Type B pancreatic cell (in vitro differentiated cells): ENCODE measurements around the gene FBLN5. TPM values are rescaled to one million over a fixed set of nuclear protein-coding genes. Genes with fewer than 3 reads are reported as not detected.
A peak's percentile ranks its signal among the peaks of the same experiment; 100 is the strongest.

Source experiments
- DNase-seq: peaks from one replicate; pipeline ENCODE4 v3.0.0; 2021; ENCODE audit warnings: mixed read lengths; ENCODE audit not compliant: unreplicated experiment; ENCODE audit errors: extremely low spot score
- H3K27ac Mint-ChIP-seq: 2 replicates; pipeline ENCODE4 v1.8.0; 2021; ENCODE audit warnings: mild to moderate bottlenecking, mixed read lengths
- H3K27me3 Mint-ChIP-seq: 2 replicates; pipeline ENCODE4 v1.8.0; 2021; ENCODE audit warnings: mixed read lengths
- H3K36me3 Mint-ChIP-seq: 2 replicates; pipeline ENCODE4 v1.8.0; 2021; ENCODE audit warnings: mixed read lengths
- H3K4me1 Mint-ChIP-seq: one replicate; pipeline ENCODE4 v1.8.0; 2021; ENCODE audit warnings: mixed read lengths; ENCODE audit not compliant: unreplicated experiment
- H3K4me3 Mint-ChIP-seq: 2 replicates; pipeline ENCODE4 v1.8.0; 2021; ENCODE audit warnings: mild to moderate bottlenecking, mixed read lengths
- H3K9me3 Mint-ChIP-seq: 2 replicates; pipeline ENCODE4 v1.8.0; 2021; ENCODE audit warnings: mixed read lengths
- total RNA-seq: library from RNA; stranded (reverse); gene quantifications from 2 replicates; pipeline ENCODE4 v1.2.1, GENCODE V29; 2021; ENCODE audit warnings: low replicate concordance
- TF ChIP-seq, protein P1 (sequence below): fragments of 200-600 bp; sonication (generic); conservative IDR thresholded peaks from 2 replicates; pipeline ENCODE4 v1.5.0; 2021; ENCODE audit warnings: antibody characterized with exemption, mild to moderate bottlenecking

The FBLN5 gene
- total RNA-seq, 1 donor from 2014 or later: 14.1 TPM

DNA sequence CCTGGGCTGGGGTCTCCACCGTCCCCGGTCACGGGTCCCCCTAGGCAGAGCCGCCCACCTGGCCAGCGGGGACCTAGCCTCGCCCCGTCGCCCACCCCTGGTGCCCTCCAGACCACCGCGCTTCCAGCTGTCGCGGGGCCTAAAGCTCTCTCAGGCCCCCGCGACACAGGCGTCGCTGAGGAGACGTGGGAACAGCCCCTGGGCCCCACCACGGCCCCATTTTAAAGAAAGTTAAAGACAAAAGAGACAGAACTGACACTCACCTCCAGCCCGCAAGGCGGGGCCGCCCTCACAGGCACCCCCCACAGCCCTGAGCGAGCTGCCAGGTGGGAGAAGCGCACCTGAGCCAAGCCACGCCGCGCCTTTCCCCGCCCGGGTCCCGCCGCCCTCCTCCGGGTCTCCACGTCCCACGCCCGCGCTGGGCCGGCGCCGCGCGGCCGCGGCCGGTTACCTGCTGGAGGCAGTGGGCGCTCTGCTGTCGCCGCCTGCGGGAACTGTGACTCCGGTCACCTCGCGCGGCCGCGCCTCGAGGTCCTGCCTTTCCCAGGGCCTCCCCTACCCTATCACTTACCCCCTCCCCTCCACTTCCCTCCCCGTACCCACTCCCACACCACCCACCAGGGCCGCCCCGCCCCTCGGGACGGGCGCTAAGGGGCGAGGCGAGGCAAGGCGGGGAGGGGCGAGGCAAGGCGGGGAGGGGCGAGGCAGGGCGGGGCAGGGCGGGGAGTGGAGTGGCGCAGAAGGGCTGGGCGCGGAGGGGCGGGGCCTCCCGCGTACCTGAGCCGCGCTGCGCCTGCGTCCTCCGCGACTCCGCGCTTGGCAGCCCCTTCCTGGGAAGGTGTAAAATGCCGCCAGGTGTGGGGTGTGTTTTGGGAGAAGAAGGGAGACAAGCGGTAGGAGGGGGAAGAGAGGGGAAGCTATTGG lies 111.3 kb downstream of the FBLN5 start:
- H3K4me1 Mint-ChIP-seq: no peaks in the 10 kb centered on the region
- peaks cover 3% of the 10 kb centered on the region for H3K36me3 Mint-ChIP-seq
- TF ChIP-seq, protein P1, sequence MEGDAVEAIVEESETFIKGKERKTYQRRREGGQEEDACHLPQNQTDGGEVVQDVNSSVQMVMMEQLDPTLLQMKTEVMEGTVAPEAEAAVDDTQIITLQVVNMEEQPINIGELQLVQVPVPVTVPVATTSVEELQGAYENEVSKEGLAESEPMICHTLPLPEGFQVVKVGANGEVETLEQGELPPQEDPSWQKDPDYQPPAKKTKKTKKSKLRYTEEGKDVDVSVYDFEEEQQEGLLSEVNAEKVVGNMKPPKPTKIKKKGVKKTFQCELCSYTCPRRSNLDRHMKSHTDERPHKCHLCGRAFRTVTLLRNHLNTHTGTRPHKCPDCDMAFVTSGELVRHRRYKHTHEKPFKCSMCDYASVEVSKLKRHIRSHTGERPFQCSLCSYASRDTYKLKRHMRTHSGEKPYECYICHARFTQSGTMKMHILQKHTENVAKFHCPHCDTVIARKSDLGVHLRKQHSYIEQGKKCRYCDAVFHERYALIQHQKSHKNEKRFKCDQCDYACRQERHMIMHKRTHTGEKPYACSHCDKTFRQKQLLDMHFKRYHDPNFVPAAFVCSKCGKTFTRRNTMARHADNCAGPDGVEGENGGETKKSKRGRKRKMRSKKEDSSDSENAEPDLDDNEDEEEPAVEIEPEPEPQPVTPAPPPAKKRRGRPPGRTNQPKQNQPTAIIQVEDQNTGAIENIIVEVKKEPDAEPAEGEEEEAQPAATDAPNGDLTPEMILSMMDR: no peak
- DNase-seq: peak; percentile 80
- peaks cover 3% of the 10 kb centered on the region for H3K9me3 Mint-ChIP-seq
- H3K27me3 Mint-ChIP-seq: peaks cover 72% of the 10 kb centered on the region
- H3K4me3 Mint-ChIP-seq: peak overlapping the region; percentile 93
- H3K27ac Mint-ChIP-seq: peak overlapping the region; percentile 94

DNA sequence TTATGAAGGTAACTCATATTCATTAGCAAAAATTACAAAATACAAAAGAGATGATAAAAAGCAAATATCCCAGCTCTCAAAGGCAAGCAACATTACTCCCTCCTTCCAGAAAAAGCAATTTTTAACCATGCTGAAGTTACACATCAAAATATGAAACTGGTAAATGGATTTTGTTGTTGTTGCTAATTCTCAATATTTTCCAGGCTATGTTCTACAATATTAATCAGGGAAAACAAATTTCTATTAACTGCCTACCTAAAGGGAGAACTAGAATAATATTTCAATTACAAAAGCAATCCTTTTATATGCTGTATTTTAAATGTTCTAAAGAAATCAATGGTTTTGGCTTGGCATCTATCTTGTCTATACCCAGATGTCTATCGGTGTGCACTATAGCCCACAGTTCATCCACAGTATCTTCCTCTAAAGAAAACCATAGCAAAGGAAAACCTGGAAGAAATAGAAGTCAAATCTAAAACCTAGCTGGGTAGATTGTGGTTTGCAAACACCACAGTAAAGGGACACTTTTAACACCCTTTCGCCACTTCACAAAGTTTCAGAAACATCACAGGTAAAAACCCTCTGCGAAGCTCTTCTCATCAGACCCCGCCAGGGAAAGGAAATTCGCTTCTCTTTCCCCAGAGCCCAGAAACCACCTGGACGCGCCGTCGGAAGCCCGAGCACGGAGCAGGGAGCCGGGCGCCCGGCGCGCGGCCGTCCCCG lies 112.1 kb downstream of the FBLN5 start:
- TF ChIP-seq, protein P1: no peak
- H3K27ac Mint-ChIP-seq: peak overlapping the region; percentile 85
- H3K4me1 Mint-ChIP-seq: no peaks in the 10 kb centered on the region
- H3K36me3 Mint-ChIP-seq: peaks cover 3% of the 10 kb centered on the region
- peaks cover 70% of the 10 kb centered on the region for H3K27me3 Mint-ChIP-seq
- DNase-seq: no peak
- peak overlapping the region; percentile 67 for H3K4me3 Mint-ChIP-seq
- H3K9me3 Mint-ChIP-seq: peaks cover 3% of the 10 kb centered on the region

DNA sequence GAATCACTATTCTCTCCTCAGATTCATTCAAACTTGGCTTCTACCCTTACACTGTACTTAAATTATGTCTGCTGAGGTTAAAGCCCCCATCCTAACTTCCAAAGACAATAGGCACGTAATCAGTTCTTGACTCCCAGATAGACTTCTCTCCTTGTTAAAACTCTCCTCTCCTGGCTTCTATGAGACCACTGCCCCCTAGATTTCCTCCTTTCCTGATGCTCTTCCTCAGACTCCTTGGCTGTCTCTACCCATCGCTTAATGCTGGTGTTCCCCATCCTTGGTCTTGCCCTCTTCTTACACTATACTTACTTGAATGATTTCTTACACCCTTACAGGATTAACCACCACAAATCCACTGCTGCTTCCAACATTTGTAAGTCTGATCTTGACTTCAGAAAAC lies 112.9 kb downstream of the FBLN5 start:
- Mint-ChIP-seq H3K36me3 (peaks cover 3% of the 10 kb centered on the region), H3K4me3 (peak overlapping the region; percentile 67), H3K27ac (peak overlapping the region; percentile 5), H3K27me3 (peaks cover 71% of the 10 kb centered on the region), H3K9me3 (peaks cover 3% of the 10 kb centered on the region), H3K4me1 (no peaks in the 10 kb centered on the region)
- DNase-seq: no peak
- TF ChIP-seq, protein P1: no peak

DNA sequence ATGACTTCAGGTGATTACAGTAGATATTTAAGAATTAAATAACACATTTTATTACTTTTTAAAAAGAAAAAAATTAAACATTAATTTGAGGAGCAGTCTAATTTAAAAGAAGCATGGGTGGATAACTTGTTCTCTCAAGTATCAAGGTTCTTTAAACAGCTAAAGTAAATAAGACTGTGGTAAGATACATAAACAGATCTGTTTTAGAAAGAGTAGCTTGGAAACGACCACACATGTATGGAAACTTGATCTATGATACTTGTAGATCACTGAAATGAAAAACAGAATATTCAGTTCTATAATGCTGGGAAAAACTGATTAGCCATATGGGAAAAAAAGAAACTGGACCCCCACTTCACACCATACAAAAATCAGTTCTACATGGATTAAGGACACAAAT lies 116.2 kb downstream of the FBLN5 start:
- H3K4me1 Mint-ChIP-seq: no peaks in the 10 kb centered on the region
- TF ChIP-seq, protein P1: no peak
- no peak for DNase-seq
- H3K27me3 Mint-ChIP-seq: peaks cover 42% of the 10 kb centered on the region
- peaks cover 3% of the 10 kb centered on the region for H3K36me3 Mint-ChIP-seq
- H3K9me3 Mint-ChIP-seq: peaks cover 9% of the 10 kb centered on the region
- no peak overlapping the region for H3K4me3 Mint-ChIP-seq
- H3K27ac Mint-ChIP-seq: no peak overlapping the region

DNA sequence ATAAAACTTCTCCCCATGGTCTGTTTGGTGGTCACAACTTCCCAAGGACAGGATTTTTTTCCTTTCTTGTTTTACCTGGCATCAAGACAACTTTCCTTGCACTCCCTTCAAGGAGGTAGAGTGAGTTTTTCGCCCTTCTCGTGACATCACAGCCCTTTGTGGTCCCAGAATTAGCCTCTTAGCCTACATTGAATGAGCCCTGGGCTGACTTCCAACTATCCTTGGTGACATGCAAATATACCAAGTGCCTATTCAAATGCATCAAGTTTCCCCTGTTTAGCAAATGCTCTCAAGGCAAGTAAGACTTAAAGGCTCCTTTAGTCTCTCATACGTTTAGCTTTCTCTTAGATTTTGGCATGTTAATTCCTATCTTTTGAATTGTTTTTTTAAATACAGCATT lies 116.7 kb downstream of the FBLN5 start:
- no peak for DNase-seq
- TF ChIP-seq, protein P1: no peak
- peak overlapping the region; percentile 87 for H3K27ac Mint-ChIP-seq
- H3K9me3 Mint-ChIP-seq: peaks cover 9% of the 10 kb centered on the region
- no peaks in the 10 kb centered on the region for H3K4me1 Mint-ChIP-seq
- H3K27me3 Mint-ChIP-seq: peaks cover 42% of the 10 kb centered on the region
- peaks cover 3% of the 10 kb centered on the region for H3K36me3 Mint-ChIP-seq
- H3K4me3 Mint-ChIP-seq: peak overlapping the region; percentile 70
